Frontal cortex (tissue), 4 donors: ENCODE data around the gene OR4F15. TPM values are rescaled to one million over a fixed set of nuclear protein-coding genes. Genes with fewer than 3 reads are reported as not detected.

ENCODE experiments used
- DNase-seq, 2 donors: peaks; one replicate each; pipeline ENCODE4 v3.0.0; 2012; ENCODE audit warnings: low spot score in 2 of 2
- FAIRE-seq: peaks from 2 replicates; lab custom pipeline; 2012; peaks lifted over from hg19 to GRCh38; lab: Jason Lieb, UNC
- small RNA-seq: library from RNA; depleted of rRNA; stranded (forward); fragments of <200 nt; gene quantifications from one replicate; pipeline ENCODE3, GENCODE V24; 2014
- total RNA-seq: library from RNA; depleted of rRNA; stranded (reverse); fragments of >200 nt; gene quantifications from one replicate; pipeline ENCODE4 v1.2.3, GENCODE V29; 2014
- donor health status: control.
- donor health status: control.
- donor health status: control.

Gene OR4F15
- total RNA-seq, 1 donor from 2014 or later: under 0.01 TPM

GRCh38 chr15:101803209-101803608, 8.8 kb upstream of the OR4F15 start, which contains the start of gene OR4F6:
Gene OR4F6, plus strand, starts transcription at chr15:101803509. Its CDS starts 2,211 bp downstream, at chr15:101805720.
- no peak for FAIRE-seq
- DNase-seq: no peak

- FAIRE-seq (no peak), DNase-seq (no peak)
Measured at GRCh38 chr15:101803676-101804075, 8.3 kb upstream of the OR4F15 start.

- no peak for FAIRE-seq
Measured at GRCh38 chr15:101804375-101804774, 7.6 kb upstream of the OR4F15 start.

GRCh38 chr15:101804941-101805340, 7.1 kb upstream of the OR4F15 start:
- FAIRE-seq (no peak), DNase-seq (no peak)

More at GRCh38 chr15:101804375-101804774, 7.6 kb upstream of the OR4F15 start:
- no peak for DNase-seq

- no peak for FAIRE-seq
- no peak for DNase-seq
Measured at GRCh38 chr15:101805605-101806345, 6.2 kb upstream of the OR4F15 start.

GRCh38 chr15:101807345-101807945, 4.6 kb upstream of the OR4F15 start:
- DNase-seq: no peak
- no peak for FAIRE-seq

GRCh38 chr15:101808201-101808600, 3.8 kb upstream of the OR4F15 start:
- DNase-seq (no peak), FAIRE-seq (no peak)

GRCh38 chr15:101810456-101810855, 1.5 kb upstream of the OR4F15 start:
- no peak for FAIRE-seq
- DNase-seq: no peak

- FAIRE-seq: no peak
- DNase-seq: no peak
Measured at GRCh38 chr15:101810876-101811275, 1.1 kb upstream of the OR4F15 start.

- FAIRE-seq (no peak), DNase-seq (no peak)
Measured at GRCh38 chr15:101813803-101814534, 2.0 kb downstream of the OR4F15 start.

GRCh38 chr15:101820781-101821180, 8.8 kb downstream of the OR4F15 start:
- FAIRE-seq (no peak), DNase-seq (no peak)

GRCh38 chr15:101827257-101827656, 15.3 kb downstream of the OR4F15 start:
- DNase-seq (no peak), FAIRE-seq (no peak)

- DNase-seq (no peak), FAIRE-seq (no peak)
Measured at GRCh38 chr15:101828774-101829173, 16.8 kb downstream of the OR4F15 start.

GRCh38 chr15:101841656-101842055, 29.7 kb downstream of the OR4F15 start:
- FAIRE-seq: no peak
- DNase-seq: no peak

GRCh38 chr15:101844916-101845315, 32.9 kb downstream of the OR4F15 start:
- DNase-seq (no peak), FAIRE-seq (no peak)

GRCh38 chr15:101852356-101852755, 40.4 kb downstream of the OR4F15 start:
- no peak for FAIRE-seq
- DNase-seq: no peak

Small RNA genes within 50 kb of the gene (small RNA-seq; reads per million reads assigned to genes)
- not detected for gene RN7SL209P

Other genes starting within 250 kb of the OR4F15 start
- gene TM2D3, start 159.8 kb upstream of the OR4F15 start, total RNA-seq: 102 TPM
- gene TARS3, start 87.7 kb upstream of the OR4F15 start, total RNA-seq: 36.7 TPM
- gene OR4F6, start 8.7 kb upstream of the OR4F15 start, total RNA-seq: not detected